Eye (tissue), 1 donor: ENCODE measurements around the gene VEZT.
A peak's percentile ranks its signal among the peaks of the same experiment; 100 is the strongest.
"Not testable (repeated sequence)": the region's sequence is repeated elsewhere in the genome, so short reads cannot be mapped to it uniquely, and the experiment has no call there.

Experiments
- DNase-seq: peaks from one replicate; pipeline ENCODE4 v3.0.0-alpha.2; 2015

Gene VEZT

GRCh38 chr12:95321516-95322246 lies 104.1 kb downstream of the VEZT start:
- DNase-seq, result no peak

DNA sequence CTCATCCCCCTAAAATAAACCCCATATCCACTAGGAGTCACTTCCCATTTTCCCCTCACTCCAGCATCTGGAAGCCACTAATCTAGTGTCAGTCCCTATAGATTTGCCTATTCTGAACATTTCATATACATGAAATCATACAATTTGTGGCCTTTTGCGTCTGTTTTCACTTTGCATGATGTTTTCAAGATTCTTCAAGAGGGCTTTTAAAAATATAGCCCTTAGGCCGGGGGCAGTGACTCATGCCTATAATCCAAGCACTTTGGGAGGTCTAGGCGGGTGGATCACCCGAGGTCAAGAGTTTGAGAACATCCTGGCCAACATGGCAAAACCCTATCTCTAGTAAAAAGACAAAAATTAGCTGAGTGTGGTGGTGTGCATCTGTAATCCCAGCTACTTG lies 104.7 kb downstream of the VEZT start:
- peak; percentile 12 for DNase-seq

DNA sequence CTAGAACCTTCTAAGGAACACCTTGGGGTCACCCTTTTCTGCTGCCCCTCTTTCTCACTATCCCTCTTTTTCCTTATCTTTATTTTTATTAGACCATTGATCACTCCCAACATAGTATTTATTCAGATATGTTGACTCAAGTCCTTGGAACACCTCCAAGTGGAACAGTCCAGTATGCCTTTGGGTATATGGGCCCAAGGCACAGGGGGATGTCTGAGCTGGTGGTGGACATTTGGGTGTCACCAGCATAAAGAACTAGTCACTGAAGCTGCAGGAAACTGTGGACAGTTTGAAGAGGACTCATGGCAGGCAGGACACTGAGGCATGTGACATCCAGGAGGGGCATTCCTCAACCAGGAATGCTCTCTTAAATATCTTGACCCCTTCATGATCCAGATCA lies 105.6 kb downstream of the VEZT start:
- DNase-seq, result no peak

- DNase-seq, result not testable (repeated sequence)
Observed at GRCh38 chr12:95324246-95324645, 106.6 kb downstream of the VEZT start.

DNA sequence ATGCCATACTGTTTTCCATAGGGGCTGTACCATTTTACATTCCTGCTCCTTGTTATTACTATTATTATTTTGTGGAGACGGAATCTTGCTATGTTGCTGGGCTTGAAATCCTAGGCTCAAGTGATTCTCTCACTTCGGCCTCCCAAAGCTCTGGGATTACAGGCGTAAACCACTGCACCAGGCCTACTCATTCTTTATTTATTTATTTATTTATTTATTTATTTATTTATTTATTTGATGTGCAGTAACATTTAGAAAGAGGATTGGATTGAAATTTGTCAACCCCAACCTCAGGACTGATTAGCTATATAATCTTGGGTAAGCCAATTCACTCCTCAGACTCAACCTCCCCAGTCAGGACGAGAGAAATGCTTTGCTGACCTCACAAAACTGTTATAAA lies 107.9 kb downstream of the VEZT start:
- DNase-seq, result no peak

- no peak for DNase-seq
Observed at GRCh38 chr12:95326445-95326844, 108.8 kb downstream of the VEZT start.

DNA sequence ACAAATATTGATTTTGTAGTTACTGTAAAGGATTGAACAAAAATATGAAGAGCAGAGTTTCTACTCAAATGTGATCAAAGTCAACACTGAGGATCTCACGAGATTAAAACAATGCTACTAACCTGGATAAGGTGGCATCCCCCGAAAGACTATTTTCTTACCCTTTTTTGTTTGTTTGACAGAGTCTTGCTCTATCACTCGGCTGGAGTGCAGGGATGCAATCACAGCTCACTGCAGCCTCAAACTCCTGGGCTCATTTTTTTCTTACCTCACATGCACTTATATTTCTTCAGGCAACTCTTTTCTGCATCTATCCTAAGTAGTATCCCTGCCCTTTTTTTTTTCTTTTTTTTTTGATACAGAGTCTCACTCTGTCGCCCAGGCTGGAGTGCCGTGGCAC lies 109.2 kb downstream of the VEZT start:
- DNase-seq, result no peak

DNA sequence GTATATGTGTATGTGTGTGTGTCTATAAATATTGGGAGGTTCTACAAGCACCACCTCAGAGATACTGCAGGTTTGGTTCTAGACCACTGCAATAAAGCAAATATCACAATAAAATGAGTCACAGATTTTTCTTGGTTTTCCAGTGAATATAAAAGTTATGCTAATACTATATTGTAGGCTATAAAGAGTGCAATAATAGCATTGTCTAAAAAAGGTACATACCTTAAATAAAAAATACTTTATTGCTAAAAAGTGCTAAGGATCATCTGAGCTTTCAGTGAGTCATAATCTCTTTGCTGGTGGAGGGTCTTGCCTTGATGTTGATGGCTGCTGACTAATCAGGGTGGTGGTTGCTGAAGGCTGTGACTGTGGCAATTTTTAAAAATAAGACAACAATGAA lies 111.1 kb downstream of the VEZT start:
- no peak for DNase-seq

GRCh38 chr12:95335948-95336347 lies 118.3 kb downstream of the VEZT start:
- no peak for DNase-seq

DNA sequence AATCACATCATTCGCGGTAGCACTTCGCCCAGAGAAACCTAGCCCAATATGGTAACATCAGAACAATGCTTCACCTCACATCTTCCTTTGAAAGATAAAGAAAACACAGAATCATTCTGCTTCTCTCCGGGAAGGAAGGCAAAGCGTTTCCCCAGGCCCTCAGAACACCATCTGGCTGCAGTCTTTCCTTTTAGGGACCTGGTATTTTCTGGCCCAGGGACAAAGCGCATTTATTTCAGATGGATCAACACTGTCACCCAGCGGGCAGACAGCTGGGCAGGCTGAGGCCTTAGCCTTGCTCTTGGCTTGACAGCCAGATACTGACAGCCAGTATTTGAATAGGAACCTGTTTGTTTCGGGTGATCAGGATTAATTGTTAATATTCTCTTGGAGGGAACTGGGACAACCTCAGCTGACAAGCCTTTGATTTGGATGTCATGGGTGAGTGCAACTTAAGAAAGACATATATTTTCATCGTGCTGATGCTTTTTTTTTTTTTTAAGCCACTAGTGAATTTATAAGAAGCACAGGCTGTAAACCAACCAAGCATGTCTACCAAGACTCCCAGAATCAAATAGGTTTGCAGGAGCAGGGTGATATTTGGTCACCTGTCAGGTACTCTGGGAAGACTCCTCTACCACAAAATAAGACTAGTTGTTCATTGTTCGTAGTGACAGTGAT lies 118.9 kb downstream of the VEZT start:
- peak; percentile 95 for DNase-seq

GRCh38 chr12:95337146-95337545 lies 119.5 kb downstream of the VEZT start:
- peak; percentile 56 for DNase-seq

DNA sequence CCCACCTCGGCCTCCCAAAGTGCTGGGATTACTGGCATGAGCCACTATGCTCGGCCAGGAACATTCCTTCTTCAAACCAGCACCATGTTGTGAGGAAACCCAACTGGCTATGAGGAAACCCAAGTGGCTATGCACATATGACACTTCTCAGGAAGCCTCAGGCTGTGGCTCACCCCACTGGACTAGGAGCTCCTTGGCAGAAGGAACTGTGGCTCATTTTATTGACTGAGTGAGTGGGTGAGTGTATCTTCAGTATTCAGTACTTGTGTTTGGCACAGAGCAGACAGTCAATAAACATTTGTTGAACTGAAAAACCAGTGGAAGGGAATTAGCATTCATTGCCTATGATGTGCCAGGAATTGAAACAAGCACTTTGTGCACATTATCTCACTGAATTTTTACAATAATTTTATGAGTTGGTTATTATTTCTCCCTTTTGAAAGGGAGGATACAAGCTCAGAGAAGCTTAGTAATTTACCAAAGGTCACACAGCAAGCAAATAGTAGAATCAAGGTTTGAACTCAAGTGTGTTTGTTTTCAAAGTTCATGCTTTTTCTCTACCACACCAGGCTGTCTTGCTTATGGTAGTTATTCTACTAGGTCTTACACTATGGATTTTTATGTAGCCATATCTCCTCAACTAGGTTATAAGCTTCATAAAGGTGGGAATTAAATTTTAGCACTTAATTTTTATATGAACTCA lies 121.6 kb downstream of the VEZT start:
- no peak for DNase-seq

- DNase-seq, result no peak
Observed at GRCh38 chr12:95342008-95342407, 124.4 kb downstream of the VEZT start.

GRCh38 chr12:95343461-95344230 lies 126.0 kb downstream of the VEZT start:
- no peak for DNase-seq

DNA sequence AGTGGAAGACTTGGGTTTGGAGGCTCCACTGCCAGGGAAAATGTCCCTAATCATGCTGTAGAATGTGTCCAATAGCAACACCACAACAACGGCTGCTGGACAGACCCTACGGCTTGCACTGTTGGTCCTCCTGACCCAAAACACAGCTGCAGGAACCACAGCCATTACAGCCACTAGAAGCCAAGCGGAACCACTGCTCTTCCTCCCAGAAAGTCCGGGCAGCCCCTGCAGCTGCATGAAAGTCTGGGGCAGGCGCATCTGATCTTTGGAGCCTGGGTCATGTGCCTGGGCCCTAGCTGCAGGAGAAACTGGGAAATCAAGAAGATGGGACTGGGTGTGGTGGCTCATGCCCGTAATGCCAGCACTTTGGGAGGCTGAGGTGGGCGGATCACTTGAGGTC lies 131.7 kb downstream of the VEZT start:
- no peak for DNase-seq

DNA sequence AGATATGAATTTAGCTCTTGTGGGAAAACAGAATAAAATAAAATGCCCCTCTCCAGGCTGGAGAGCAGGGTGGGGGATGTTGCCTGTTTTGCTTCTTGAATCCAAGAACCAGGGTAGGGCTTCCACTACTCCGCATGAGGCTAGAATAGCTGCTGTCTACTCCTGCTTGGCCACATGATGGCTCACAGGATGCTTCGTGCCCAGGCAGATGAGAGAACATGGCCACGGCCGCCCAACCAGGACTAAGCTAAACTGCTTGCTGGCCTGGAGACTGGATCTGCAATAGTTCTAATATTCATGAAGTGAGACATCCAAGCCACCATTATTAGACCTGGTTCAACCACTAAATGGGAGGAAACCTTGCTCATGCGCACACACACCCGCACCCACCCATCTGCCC lies 134.1 kb downstream of the VEZT start:
- DNase-seq, result no peak
